IMR-90 (cell line): ENCODE data around the gene LRRC42. TPM values are rescaled to one million over a fixed set of nuclear protein-coding genes. Genes with fewer than 3 reads are reported as not detected.

Source experiments
- ATAC-seq: fragments of 200-7000 bp; cut with Tn5 transposase; 2 replicates; pipeline ENCODE4 v1.9.1; 2020; ENCODE audit warnings: low read depth, mild to moderate bottlenecking, moderate library complexity
- BruUV-seq: library from RNA; stranded (reverse); fragments of 400-500 nt; replicated peaks from 2 replicates; lab custom pipeline; 2021; lab: Mats Ljungman, UMichigan
- CTCF ChIA-PET: fragments of 300-600 bp; formaldehyde crosslinking; extraction: SDS; loops from one replicate; lab custom pipeline; 2021; ENCODE audit warnings: antibody characterized with exemption; lab: Yijun Ruan, JAX
- POLR2A ChIA-PET: fragments of 300-600 bp; sonication (Branson Sonifier 250); formaldehyde crosslinking; loops from one replicate; lab custom pipeline; 2022; ENCODE audit warnings: antibody characterized with exemption; ENCODE audit not compliant: unreplicated experiment; lab: Charles Lee
- DNase-seq: peaks from one replicate; pipeline ENCODE4 v3.0.0; 2013
- H2AFZ ChIP-seq: replicated peaks from 2 replicates; pipeline ENCODE3; 2013; ENCODE audit warnings: low read length, mild to moderate bottlenecking; ENCODE audit not compliant: poor library complexity
- H2AK5ac ChIP-seq: 2 replicates; pipeline ENCODE4 v1.6.1; 2013; ENCODE audit warnings: low read depth, low read length, inconsistent platforms
- H2AK9ac ChIP-seq: replicated peaks from 2 replicates; pipeline ENCODE3; 2013; ENCODE audit warnings: mild to moderate bottlenecking, low read depth, low read length, moderate library complexity; ENCODE audit not compliant: poor library complexity
- H2BK120ac ChIP-seq: 2 replicates; pipeline ENCODE4 v1.6.1; 2013; ENCODE audit warnings: low read depth, low read length, inconsistent platforms
- H2BK15ac ChIP-seq: 3 replicates; pipeline ENCODE4 v1.6.1; 2013; ENCODE audit warnings: low read depth, low read length, inconsistent platforms
- H2BK20ac ChIP-seq: 2 replicates; pipeline ENCODE4 v1.6.1; 2013; ENCODE audit warnings: low read depth, mild to moderate bottlenecking, inconsistent platforms, low read length, moderate library complexity
- H2BK5ac ChIP-seq: 2 replicates; pipeline ENCODE4 v1.6.1; 2013; ENCODE audit warnings: mild to moderate bottlenecking, low read depth, low read length, inconsistent platforms; ENCODE audit not compliant: poor library complexity, severe bottlenecking
- H3K14ac ChIP-seq: replicated peaks from 2 replicates; pipeline ENCODE4 v1.6.1; 2013; ENCODE audit warnings: low read depth, low read length, inconsistent platforms
- H3K18ac ChIP-seq: 2 replicates; pipeline ENCODE4 v1.6.1; 2013; ENCODE audit warnings: low read depth, low read length, control low read depth
- H3K23ac ChIP-seq: 2 replicates; pipeline ENCODE4 v1.6.1; 2013; ENCODE audit warnings: low read depth, low read length, inconsistent platforms
- H3K27ac ChIP-seq: 2 replicates; pipeline ENCODE4 v1.5.1; 2013; ENCODE audit warnings: mild to moderate bottlenecking, control low read depth, low read length; ENCODE audit not compliant: insufficient read depth
- H3K27me3 ChIP-seq: 2 replicates; pipeline ENCODE4 v1.6.1; 2013; ENCODE audit warnings: low read length; ENCODE audit not compliant: control insufficient read depth, insufficient read depth
- H3K36me3 ChIP-seq: 2 replicates; pipeline ENCODE4 v1.6.1; 2013; ENCODE audit warnings: low read length, mixed read lengths; ENCODE audit not compliant: control insufficient read depth, insufficient read depth
- H3K4ac ChIP-seq: 2 replicates; pipeline ENCODE4 v1.6.1; 2013; ENCODE audit warnings: low read depth, low read length, inconsistent platforms
- H3K4me1 ChIP-seq: 2 replicates; pipeline ENCODE4 v1.6.1; 2013; ENCODE audit warnings: low read length, mixed read lengths; ENCODE audit not compliant: control insufficient read depth, insufficient read depth
- H3K4me2 ChIP-seq: 2 replicates; pipeline ENCODE4 v1.6.1; 2013; ENCODE audit warnings: low read depth, mild to moderate bottlenecking, control low read depth, low read length, moderate library complexity
- H3K4me3 ChIP-seq: 2 replicates; pipeline ENCODE4 v1.5.1; 2013; ENCODE audit warnings: low read depth, mild to moderate bottlenecking, control low read depth, low read length, moderate library complexity; ENCODE audit not compliant: insufficient read depth
- H3K56ac ChIP-seq: 2 replicates; pipeline ENCODE4 v1.6.1; 2013; ENCODE audit warnings: low read length, inconsistent platforms; ENCODE audit not compliant: insufficient read depth; ENCODE audit errors: extremely low read depth
- H3K79me1 ChIP-seq, 2 experiments: 2 replicates each; pipeline ENCODE4 v1.6.1; 2013; ENCODE audit warnings: low read length in 2 of 2, inconsistent platforms in 1 of 2, low read depth in 1 of 2
- H3K9ac ChIP-seq: 2 replicates; pipeline ENCODE4 v1.6.1; 2013; ENCODE audit warnings: low read depth, low read length, control low read depth
- H3K9me1 ChIP-seq: 2 replicates; pipeline ENCODE4 v1.6.1; 2013; ENCODE audit warnings: low read length, inconsistent platforms; ENCODE audit not compliant: insufficient read depth
- H3K9me3 ChIP-seq: 2 replicates; pipeline ENCODE4 v1.6.1; 2013; ENCODE audit warnings: low read length; ENCODE audit not compliant: control insufficient read depth, insufficient read depth
- H4K20me1 ChIP-seq: 2 replicates; pipeline ENCODE4 v1.6.1; 2013; ENCODE audit warnings: low read length, inconsistent platforms; ENCODE audit not compliant: insufficient read depth
- H4K5ac ChIP-seq: 2 replicates; pipeline ENCODE4 v1.6.1; 2013; ENCODE audit warnings: mild to moderate bottlenecking, low read depth, low read length, control low read depth
- H4K8ac ChIP-seq, 2 experiments: 2 replicates each; pipeline ENCODE4 v1.6.1; 2013; ENCODE audit warnings: low read depth in 2 of 2, low read length in 2 of 2, control low read depth in 1 of 2, inconsistent platforms in 1 of 2
- H4K91ac ChIP-seq: 2 replicates; pipeline ENCODE4 v1.6.1; 2013; ENCODE audit warnings: low read depth, low read length, inconsistent platforms; ENCODE audit not compliant: insufficient read depth
- BHLHE40 ChIP-seq: fragments of 150-350 bp; IDR thresholded peaks from 2 replicates; pipeline ENCODE4 v1.6.1; 2016; ENCODE audit warnings: mild to moderate bottlenecking, low read depth, low read length
- CTCF ChIP-seq: conservative IDR thresholded peaks from 2 replicates; pipeline ENCODE4 v1.5.1; 2012; ENCODE audit warnings: mild to moderate bottlenecking, low read depth, low read length, improper control_type of control experiment
- ELK1 ChIP-seq: fragments of 150-350 bp; IDR thresholded peaks from 2 replicates; pipeline ENCODE4 v1.6.1; 2016; ENCODE audit warnings: low read depth, mild to moderate bottlenecking, low read length, moderate library complexity, borderline replicate concordance
- MAFK ChIP-seq: IDR thresholded peaks from 2 replicates; pipeline ENCODE4 v1.6.1; 2012; ENCODE audit warnings: low read depth, low read length, improper control_type of control experiment
- MXI1 ChIP-seq: IDR thresholded peaks from 2 replicates; pipeline ENCODE4 v1.6.1; 2012; ENCODE audit warnings: low read depth, mild to moderate bottlenecking, low read length, moderate library complexity, borderline replicate concordance
- RFX5 ChIP-seq: IDR thresholded peaks from 2 replicates; pipeline ENCODE4 v1.8.0; 2012; ENCODE audit warnings: low read depth, mild to moderate bottlenecking, low read length, moderate library complexity
- SMC3 ChIP-seq: fragments of 150-350 bp; IDR thresholded peaks from 2 replicates; pipeline ENCODE4 v1.6.1; 2016; ENCODE audit warnings: low read depth, mild to moderate bottlenecking, antibody characterized with exemption, low read length, moderate library complexity
- WGBS, 2 experiments: methylation state at CpG; one replicate each; pipeline versions ENCODE4 v1.1.5 to v1.1.7; 2013; ENCODE audit warnings: missing lambda C conversion rate in 2 of 2; ENCODE audit not compliant: insufficient read length in 1 of 2; ENCODE audit errors: extremely low coverage in 2 of 2; 5-methylcytosine and 5-hydroxymethylcytosine counted together
- dilution Hi-C: fragments of 300-500 bp; cut with HindIII; formaldehyde crosslinking; loops from one replicate; pipeline ENCODE4 v1.14.3; 2018; ENCODE audit warnings: low sequenced_read_pairs; ENCODE audit not compliant: unreplicated experiment
- in situ Hi-C: fragments of 300-500 bp; cut with MboI; formaldehyde crosslinking; loops from 3 replicates; pipeline ENCODE4 v1.14.3; 2019; ENCODE audit warnings: low sequenced_read_pairs, inconsistent platforms, mixed read lengths
- intact Hi-C: fragments of 100-400 bp; cut with micrococcal nuclease; formaldehyde crosslinking; loops from 2 replicates; pipeline ENCODE4 v1.10.0; 2022
- polyA plus RNA-seq, 3 experiments: library from polyadenylated mRNA; depleted of rRNA; stranded (reverse); fragments of >200 nt; gene quantifications; 2 replicates each; pipeline ENCODE4 v1.2.3, GENCODE V29; 2012; ENCODE audit warnings: low replicate concordance in 1 of 3
- total RNA-seq: library from RNA; depleted of rRNA; stranded (reverse); fragments of >200 nt; gene quantifications from 2 replicates; pipeline ENCODE4 v1.2.3, GENCODE V29; 2012

The LRRC42 gene
- total and polyA plus RNA-seq, 2 of the 4 experiments (the other 2 are of a cell fraction) = 39.9 to 47.5 TPM

- no peak overlapping the region for H4K91ac ChIP-seq
- dilution Hi-C loops = no loop called here
- H3K14ac ChIP-seq = no peak overlapping the region
- H2BK5ac ChIP-seq = no peak overlapping the region
- TF ChIP-seq SMC3 = no peak
- no peak for TF ChIP-seq RFX5
- TF ChIP-seq MAFK = no peak
- TF ChIP-seq CTCF = no peak
- TF ChIP-seq ELK1 = no peak
- no peak for TF ChIP-seq MXI1
- no peak for TF ChIP-seq BHLHE40
- no peak overlapping the region for H3K4ac ChIP-seq
- no peak overlapping the region for H2BK120ac ChIP-seq
- no peak overlapping the region for H3K27ac ChIP-seq
- no peak overlapping the region for H3K4me3 ChIP-seq
- no peak overlapping the region for H4K8ac ChIP-seq
- WGBS, 2 experiments = 73 to 100% methylated on average over 2 to 3 of the region's 5 CpGs
- ATAC-seq = no peak
- peak; percentile 41 for DNase-seq
- in situ Hi-C loops = no loop called here
- peaks cover 19 to 21% of the 10 kb centered on the region in 2 experiments for H3K79me1 ChIP-seq
- no peaks in the 10 kb centered on the region for H3K27me3 ChIP-seq
- peaks cover 8% of the 10 kb centered on the region for H3K9me1 ChIP-seq
- H3K36me3 ChIP-seq = peaks cover 42% of the 10 kb centered on the region
- H3K9me3 ChIP-seq = no peaks in the 10 kb centered on the region
- H3K4me1 ChIP-seq = peaks cover 8% of the 10 kb centered on the region
- H3K23ac ChIP-seq = no peak overlapping the region
- H4K5ac ChIP-seq = no peak overlapping the region
- H3K4me2 ChIP-seq = no peak overlapping the region
- H2BK15ac ChIP-seq = no peak overlapping the region
- no peak overlapping the region for H2AK9ac ChIP-seq
- H2AK5ac ChIP-seq = no peak overlapping the region
- ChIA-PET POLR2A (no interaction called here), CTCF (no interaction called here)
- no peak overlapping the region for H3K56ac ChIP-seq
- H3K18ac ChIP-seq = no peak overlapping the region
- intact Hi-C loops = no loop called here
- peaks cover 3% of the 10 kb centered on the region; the same call in 1 of the 2 replicates for H4K20me1 ChIP-seq
- H2AFZ ChIP-seq = no peak overlapping the region
- BruUV-seq = no TSS peak
- H3K9ac ChIP-seq = no peak overlapping the region
- H2BK20ac ChIP-seq = no peak overlapping the region
Observed at GRCh38 chr1:53964109-53964508, 18.0 kb downstream of the LRRC42 start.
